ENCODE measurements around the gene ZSCAN5A. TPM values are rescaled to one million over a fixed set of nuclear protein-coding genes. Genes with fewer than 3 reads are reported as not detected.

Gene ZSCAN5A
- total and polyA plus RNA-seq, 10 of the 15 experiments (the other 5 are each of a cell fraction or from before 2014, with no cell fraction given) = 5.5 to 12.0 (median 8.7) TPM

DNA sequence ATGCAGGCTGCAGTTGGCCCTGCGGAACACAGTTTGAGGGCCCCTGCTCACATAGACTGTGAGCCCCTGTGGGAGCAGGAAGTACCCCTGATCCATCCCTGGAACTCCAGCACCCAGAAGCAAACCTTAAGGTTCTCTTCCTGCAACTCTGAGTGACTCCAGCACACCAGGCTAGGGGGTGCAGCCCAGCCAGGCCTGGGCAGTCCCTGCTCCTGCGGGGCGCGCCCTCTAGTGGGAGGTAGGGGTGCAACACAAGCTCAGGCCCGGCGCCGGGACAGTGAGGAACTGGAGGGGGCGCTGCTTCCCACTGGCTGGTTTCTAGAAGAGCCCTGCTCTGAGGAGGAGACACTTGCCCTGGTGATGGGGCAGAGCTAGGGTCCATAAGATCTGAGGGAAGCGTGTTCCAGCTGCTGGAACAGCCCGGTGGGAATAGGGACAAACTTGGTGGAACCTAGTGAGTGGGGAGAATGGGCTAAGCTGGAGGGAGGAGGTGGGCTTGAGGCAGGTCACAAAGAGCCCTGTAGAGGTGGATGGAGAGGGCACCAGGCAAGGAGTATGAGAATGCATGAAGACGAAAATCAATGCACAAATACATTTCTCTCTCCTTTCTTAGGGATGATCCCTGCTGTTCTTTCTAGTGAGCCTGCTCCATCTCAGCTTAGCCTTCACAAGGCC lies 5.0 kb downstream of the ZSCAN5A start (continued):
- no peak for TF ChIP-seq MTA3 (IDR thresholded peaks at IDR 0.05; ENCODE audit: borderline replicate concordance, low read length)
- TF ChIP-seq NR2C2 (IDR thresholded peaks at IDR 0.05; ENCODE audit: borderline replicate concordance, control insufficient read depth, insufficient read length, low read depth) = no peak
- TF ChIP-seq RUNX3 (IDR thresholded peaks at IDR 0.05; ENCODE audit: low read length) = no peak
- no peak for TF ChIP-seq SIN3A (IDR thresholded peaks at IDR 0.05; ENCODE audit: low read depth, low read length)
- TF ChIP-seq BMI1 (IDR thresholded peaks at IDR 0.05; ENCODE audit: borderline replicate concordance) = no peak
- TF ChIP-seq ZBED1 (IDR thresholded peaks at IDR 0.05; ENCODE audit: borderline replicate concordance) = no peak
- TF ChIP-seq, protein P1, sequence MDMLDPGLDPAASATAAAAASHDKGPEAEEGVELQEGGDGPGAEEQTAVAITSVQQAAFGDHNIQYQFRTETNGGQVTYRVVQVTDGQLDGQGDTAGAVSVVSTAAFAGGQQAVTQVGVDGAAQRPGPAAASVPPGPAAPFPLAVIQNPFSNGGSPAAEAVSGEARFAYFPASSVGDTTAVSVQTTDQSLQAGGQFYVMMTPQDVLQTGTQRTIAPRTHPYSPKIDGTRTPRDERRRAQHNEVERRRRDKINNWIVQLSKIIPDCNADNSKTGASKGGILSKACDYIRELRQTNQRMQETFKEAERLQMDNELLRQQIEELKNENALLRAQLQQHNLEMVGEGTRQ (IDR thresholded peaks at IDR 0.05; ENCODE audit: borderline replicate concordance, low read depth, low read length) = no peak
- no peak for TF ChIP-seq SMAD5 (IDR thresholded peaks at IDR 0.05; ENCODE audit: low read depth)
- no peak for TF ChIP-seq CBX3 (IDR thresholded peaks at IDR 0.05; ENCODE audit: borderline replicate concordance, low read depth)
- TF ChIP-seq FOS (IDR thresholded peaks at IDR 0.05; ENCODE audit: borderline replicate concordance, extremely low read depth, insufficient read length) = no peak
- no peak for TF ChIP-seq TCF12 (IDR thresholded peaks at IDR 0.05; ENCODE audit: low read depth, low read length)
- no peak for TF ChIP-seq DPF2 (IDR thresholded peaks at IDR 0.05)
- TF ChIP-seq, protein P2, sequence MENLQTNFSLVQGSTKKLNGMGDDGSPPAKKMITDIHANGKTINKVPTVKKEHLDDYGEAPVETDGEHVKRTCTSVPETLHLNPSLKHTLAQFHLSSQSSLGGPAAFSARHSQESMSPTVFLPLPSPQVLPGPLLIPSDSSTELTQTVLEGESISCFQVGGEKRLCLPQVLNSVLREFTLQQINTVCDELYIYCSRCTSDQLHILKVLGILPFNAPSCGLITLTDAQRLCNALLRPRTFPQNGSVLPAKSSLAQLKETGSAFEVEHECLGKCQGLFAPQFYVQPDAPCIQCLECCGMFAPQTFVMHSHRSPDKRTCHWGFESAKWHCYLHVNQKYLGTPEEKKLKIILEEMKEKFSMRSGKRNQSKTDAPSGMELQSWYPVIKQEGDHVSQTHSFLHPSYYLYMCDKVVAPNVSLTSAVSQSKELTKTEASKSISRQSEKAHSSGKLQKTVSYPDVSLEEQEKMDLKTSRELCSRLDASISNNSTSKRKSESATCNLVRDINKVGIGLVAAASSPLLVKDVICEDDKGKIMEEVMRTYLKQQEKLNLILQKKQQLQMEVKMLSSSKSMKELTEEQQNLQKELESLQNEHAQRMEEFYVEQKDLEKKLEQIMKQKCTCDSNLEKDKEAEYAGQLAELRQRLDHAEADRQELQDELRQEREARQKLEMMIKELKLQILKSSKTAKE (IDR thresholded peaks at IDR 0.05; ENCODE audit: low read depth, poor library complexity, severe bottlenecking) = no peak
- TF ChIP-seq MEF2B (IDR thresholded peaks at IDR 0.05; ENCODE audit: partially characterized antibody, poor library complexity, severe bottlenecking) = no peak
- TF ChIP-seq E4F1 (IDR thresholded peaks at IDR 0.05; ENCODE audit: borderline replicate concordance, partially characterized antibody) = no peak
- no peak for TF ChIP-seq NFYB (IDR thresholded peaks at IDR 0.05; ENCODE audit: insufficient read depth, low read depth, low read length)
- TF ChIP-seq HCFC1 (IDR thresholded peaks at IDR 0.05; ENCODE audit: low read length) = no peak; the same call in 1 of the 2 replicates
- TF ChIP-seq HDGF (IDR thresholded peaks at IDR 0.05) = 0 out of 2 replicates have a peak, but pooled peaks have one; percentile 33
- no peak for TF ChIP-seq ZNF622 (IDR thresholded peaks at IDR 0.05)
- TF ChIP-seq SMAD1 (IDR thresholded peaks at IDR 0.05; ENCODE audit: low read depth, partially characterized antibody) = no peak
- no peak for TF ChIP-seq PAX5 (IDR thresholded peaks at IDR 0.05; ENCODE audit: borderline replicate concordance, low read depth, low read length)
- TF ChIP-seq RAD21 (IDR thresholded peaks at IDR 0.05; ENCODE audit: insufficient read depth, low read depth, low read length) = peak; percentile 43
- TF ChIP-seq ASH2L (IDR thresholded peaks at IDR 0.05; ENCODE audit: borderline replicate concordance, low read depth) = no peak
- TF ChIP-seq SUPT20H (IDR thresholded peaks at IDR 0.05; ENCODE audit: borderline replicate concordance, control insufficient read depth, low read depth, low read length) = no peak
- TF ChIP-seq FOXK2 (IDR thresholded peaks at IDR 0.05) = no peak
- TF ChIP-seq CHD4 (IDR thresholded peaks at IDR 0.05) = no peak
- TF ChIP-seq SMC3 (IDR thresholded peaks at IDR 0.05; ENCODE audit: borderline replicate concordance, low read length) = peak; percentile 60; the same call in 1 of the 2 replicates

All from GM12878 (cell line).